HepG2 (cell line): ENCODE measurements around the gene ZNF440. TPM values are rescaled to one million over a fixed set of nuclear protein-coding genes. Genes with fewer than 3 reads are reported as not detected.
A peak's percentile ranks its signal among the peaks of the same experiment; 100 is the strongest.

Experiments used
- CREB1 ChIP-seq, 2 experiments: fragments of 450-650 bp in 1 of 2; IDR thresholded peaks; 2 replicates each; pipeline ENCODE4 v1.6.1; 2016 to 2017; ENCODE audit warnings: control low read depth in 1 of 2, mild to moderate bottlenecking in 1 of 2, missing compliant biosample characterization in 1 of 2, missing genetic modification characterization in 1 of 2
- DR1 ChIP-seq: sonication (generic); formaldehyde crosslinking; IDR thresholded peaks from 2 replicates; pipeline ENCODE4 v1.8.0; 2021; ENCODE audit warnings: mild to moderate bottlenecking, missing genetic modification reagents, inconsistent platforms
- EED ChIP-seq: sonication (generic); formaldehyde crosslinking; IDR thresholded peaks from 2 replicates; pipeline ENCODE4 v1.5.0; 2020; ENCODE audit warnings: mild to moderate bottlenecking, missing genetic modification reagents
- HOMEZ ChIP-seq: IDR thresholded peaks from 2 replicates; pipeline ENCODE4 v1.6.1; 2016; ENCODE audit warnings: low read depth
- MTF1 ChIP-seq: sonication (generic); formaldehyde crosslinking; IDR thresholded peaks from 2 replicates; pipeline ENCODE4 v1.5.0; 2020; ENCODE audit warnings: missing genetic modification reagents
- PRPF4 ChIP-seq: fragments of 200-400 bp; formaldehyde crosslinking; IDR thresholded peaks from 2 replicates; pipeline ENCODE4 v1.6.1; 2016; ENCODE audit warnings: low read length, low read depth; ENCODE audit not compliant: poor library complexity, severe bottlenecking
- SNAI1 ChIP-seq: sonication (generic); formaldehyde crosslinking; IDR thresholded peaks from 2 replicates; pipeline ENCODE4 v1.5.0; 2020; ENCODE audit warnings: mild to moderate bottlenecking, missing genetic modification reagents, borderline replicate concordance
- SNRNP70 ChIP-seq: fragments of 200-400 bp; formaldehyde crosslinking; IDR thresholded peaks from 2 replicates; pipeline ENCODE4 v1.6.1; 2017; ENCODE audit warnings: mild to moderate bottlenecking, low read depth, low read length, moderate library complexity
- TBP ChIP-seq: sonication (generic); formaldehyde crosslinking; IDR thresholded peaks from 2 replicates; pipeline ENCODE4 v1.5.0; 2020; ENCODE audit warnings: missing genetic modification reagents
- THYN1 ChIP-seq: sonication (generic); formaldehyde crosslinking; IDR thresholded peaks from 2 replicates; pipeline ENCODE4 v1.8.1; 2023; ENCODE audit warnings: low read depth, mild to moderate bottlenecking, moderate library complexity, missing genetic modification reagents, borderline replicate concordance
- XBP1 ChIP-seq: sonication (generic); formaldehyde crosslinking; IDR thresholded peaks from 2 replicates; pipeline ENCODE4 v1.5.0; 2020; ENCODE audit warnings: missing genetic modification reagents
- ZNF343 ChIP-seq: sonication (generic); formaldehyde crosslinking; IDR thresholded peaks from 2 replicates; pipeline ENCODE4 v1.4.0; 2020; ENCODE audit warnings: mild to moderate bottlenecking, missing genetic modification reagents
- ZNF431 ChIP-seq: sonication (generic); formaldehyde crosslinking; IDR thresholded peaks from 2 replicates; pipeline ENCODE4 v1.9.0; 2022; ENCODE audit warnings: missing genetic modification reagents, low read depth, mild to moderate bottlenecking, borderline replicate concordance
- ZNF574 ChIP-seq: sonication (generic); formaldehyde crosslinking; IDR thresholded peaks from 2 replicates; pipeline ENCODE4 v1.4.0; 2020; ENCODE audit warnings: missing genetic modification reagents
- ZNF652 ChIP-seq: IDR thresholded peaks from 2 replicates; pipeline ENCODE4 v1.6.1; 2016; ENCODE audit warnings: low read depth, borderline replicate concordance
- ZNF780A ChIP-seq: sonication (generic); formaldehyde crosslinking; IDR thresholded peaks from 2 replicates; pipeline ENCODE4 v1.8.0; 2022; ENCODE audit warnings: mild to moderate bottlenecking, missing genetic modification reagents, moderate library complexity
- ZNF816 ChIP-seq: sonication (generic); formaldehyde crosslinking; IDR thresholded peaks from 2 replicates; pipeline ENCODE4 v1.8.0; 2022; ENCODE audit warnings: missing genetic modification reagents, mild to moderate bottlenecking, borderline replicate concordance
- polyA plus RNA-seq, 8 experiments: library from polyadenylated mRNA; depleted of rRNA in 3 of 8; stranded (reverse) in 7 of 8; unstranded in 1 of 8; fragments of >200 nt; fragmentation: Illumina TruSeq in 4 of 8; extraction: Trizol in 4 of 8; gene quantifications; 2 replicates each; pipeline versions ENCODE4 v1.2.1 to v1.2.3, GENCODE V29; 2011 to 2016; ENCODE audit warnings: low read depth in 4 of 8, missing spikeins in 1 of 8, mixed read lengths in 1 of 8; ENCODE audit not compliant: insufficient read depth in 1 of 8
- total RNA-seq, 5 experiments: library from RNA; depleted of rRNA; stranded (reverse); fragments of >200 nt; fragmentation: Illumina TruSeq; extraction: Trizol; gene quantifications; 2 replicates each; pipeline ENCODE4 v1.2.3, GENCODE V29; 2016; ENCODE audit warnings: low read depth in 1 of 5
- TF ChIP-seq, protein P1 (sequence below): sonication (generic); formaldehyde crosslinking; IDR thresholded peaks from 2 replicates; pipeline ENCODE4 v1.8.1; 2023; ENCODE audit warnings: mild to moderate bottlenecking, missing genetic modification reagents
- TF ChIP-seq, protein P2 (sequence below): sonication (generic); formaldehyde crosslinking; IDR thresholded peaks from 2 replicates; pipeline ENCODE4 v1.4.0; 2020; ENCODE audit warnings: missing genetic modification reagents
- TF ChIP-seq, protein P3 (sequence below): sonication (generic); formaldehyde crosslinking; IDR thresholded peaks from 2 replicates; pipeline ENCODE4 v1.5.0; 2020; ENCODE audit warnings: missing genetic modification reagents

The ZNF440 gene
- total and polyA plus RNA-seq, 2 of the 13 experiments (the other 11 are each of a cell fraction or from before 2014, with no cell fraction given): 2.7 to 12.4 TPM

DNA sequence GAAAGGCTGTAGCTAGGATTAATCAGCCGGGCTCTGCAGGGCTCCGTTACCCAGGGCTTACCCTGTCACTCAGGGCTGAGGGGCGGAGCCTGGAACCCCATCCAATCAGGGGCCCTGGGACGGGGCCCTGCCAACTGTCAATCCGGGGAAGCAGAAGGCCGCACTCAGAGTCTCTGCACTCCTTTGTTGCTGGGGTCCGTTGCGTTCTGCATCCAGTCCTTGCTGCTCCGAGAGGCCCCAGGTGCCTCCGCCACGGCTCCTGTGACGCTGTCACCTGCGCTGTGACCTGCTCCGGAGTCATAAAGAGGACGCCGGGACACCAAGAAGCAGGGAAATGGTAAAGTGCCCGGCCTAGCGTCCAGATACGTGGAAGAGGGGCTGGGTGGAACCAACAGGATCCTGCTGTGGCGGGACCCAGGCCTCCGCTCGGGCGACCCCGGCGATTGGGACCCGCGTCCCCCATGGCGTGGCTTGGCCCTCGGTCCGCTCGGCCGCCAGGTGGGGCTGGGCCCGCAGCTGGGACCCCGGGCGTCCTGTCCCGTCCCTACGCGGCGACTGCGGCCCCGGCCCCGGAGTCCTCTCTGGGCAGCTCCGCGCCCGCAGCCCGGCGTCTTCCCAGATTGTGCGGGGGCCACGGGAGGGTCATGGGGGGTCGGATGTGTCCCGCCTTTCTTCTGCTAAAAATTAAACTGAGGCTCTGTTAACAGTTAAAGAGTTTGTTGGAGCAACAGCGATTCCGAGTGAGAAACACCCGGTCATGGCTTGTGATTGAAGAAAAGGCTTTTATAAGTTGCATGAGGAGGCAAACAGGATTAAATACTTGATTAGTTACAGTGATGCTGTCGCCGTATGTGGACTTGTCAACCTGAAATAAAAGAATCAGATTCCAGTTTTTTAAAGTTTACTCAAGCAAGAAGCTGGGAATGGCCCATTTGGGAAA is 15.4 kb upstream of the ZNF440 start, which contains the start of gene ZNF491 (continued):
- TF ChIP-seq ZNF574 (CRISPR knock-in tag): peak; percentile 94
- TF ChIP-seq EED: no peak
- no peak for TF ChIP-seq ZNF816
- TF ChIP-seq DR1 (CRISPR knock-in tag): 0 out of 2 replicates have a peak, but pooled peaks have one; percentile 35
- TF ChIP-seq XBP1 (CRISPR knock-in tag): no peak
- TF ChIP-seq ZNF431 (CRISPR knock-in tag): no peak
- no peak for TF ChIP-seq ZNF343 (CRISPR knock-in tag)
- no peak for TF ChIP-seq ZNF652 (CRISPR knock-in tag)
- no peak for TF ChIP-seq HOMEZ
- TF ChIP-seq MTF1 (CRISPR knock-in tag): no peak
- no peak for TF ChIP-seq THYN1 (CRISPR knock-in tag)
- TF ChIP-seq PRPF4: no peak
- TF ChIP-seq, protein P1, sequence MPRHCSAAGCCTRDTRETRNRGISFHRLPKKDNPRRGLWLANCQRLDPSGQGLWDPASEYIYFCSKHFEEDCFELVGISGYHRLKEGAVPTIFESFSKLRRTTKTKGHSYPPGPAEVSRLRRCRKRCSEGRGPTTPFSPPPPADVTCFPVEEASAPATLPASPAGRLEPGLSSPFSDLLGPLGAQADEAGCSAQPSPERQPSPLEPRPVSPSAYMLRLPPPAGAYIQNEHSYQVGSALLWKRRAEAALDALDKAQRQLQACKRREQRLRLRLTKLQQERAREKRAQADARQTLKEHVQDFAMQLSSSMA (CRISPR knock-in tag): peak; percentile 53; the same call in 1 of the 2 replicates
- TF ChIP-seq, protein P2, sequence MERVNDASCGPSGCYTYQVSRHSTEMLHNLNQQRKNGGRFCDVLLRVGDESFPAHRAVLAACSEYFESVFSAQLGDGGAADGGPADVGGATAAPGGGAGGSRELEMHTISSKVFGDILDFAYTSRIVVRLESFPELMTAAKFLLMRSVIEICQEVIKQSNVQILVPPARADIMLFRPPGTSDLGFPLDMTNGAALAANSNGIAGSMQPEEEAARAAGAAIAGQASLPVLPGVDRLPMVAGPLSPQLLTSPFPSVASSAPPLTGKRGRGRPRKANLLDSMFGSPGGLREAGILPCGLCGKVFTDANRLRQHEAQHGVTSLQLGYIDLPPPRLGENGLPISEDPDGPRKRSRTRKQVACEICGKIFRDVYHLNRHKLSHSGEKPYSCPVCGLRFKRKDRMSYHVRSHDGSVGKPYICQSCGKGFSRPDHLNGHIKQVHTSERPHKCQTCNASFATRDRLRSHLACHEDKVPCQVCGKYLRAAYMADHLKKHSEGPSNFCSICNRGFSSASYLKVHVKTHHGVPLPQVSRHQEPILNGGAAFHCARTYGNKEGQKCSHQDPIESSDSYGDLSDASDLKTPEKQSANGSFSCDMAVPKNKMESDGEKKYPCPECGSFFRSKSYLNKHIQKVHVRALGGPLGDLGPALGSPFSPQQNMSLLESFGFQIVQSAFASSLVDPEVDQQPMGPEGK (CRISPR knock-in tag): no peak
- no peak for TF ChIP-seq SNAI1
- no peak; the same call in 1 of the 2 replicates for TF ChIP-seq CREB1 (IDR thresholded peaks at IDR 0.05)
- TF ChIP-seq CREB1 (CRISPR knock-in tag; IDR thresholded peaks at IDR 0.05): 0 out of 2 replicates have a peak, but pooled peaks have one; percentile 16
- no peak for TF ChIP-seq TBP (CRISPR knock-in tag)
- no peak for TF ChIP-seq SNRNP70
- TF ChIP-seq ZNF780A: no peak
- TF ChIP-seq, protein P3, sequence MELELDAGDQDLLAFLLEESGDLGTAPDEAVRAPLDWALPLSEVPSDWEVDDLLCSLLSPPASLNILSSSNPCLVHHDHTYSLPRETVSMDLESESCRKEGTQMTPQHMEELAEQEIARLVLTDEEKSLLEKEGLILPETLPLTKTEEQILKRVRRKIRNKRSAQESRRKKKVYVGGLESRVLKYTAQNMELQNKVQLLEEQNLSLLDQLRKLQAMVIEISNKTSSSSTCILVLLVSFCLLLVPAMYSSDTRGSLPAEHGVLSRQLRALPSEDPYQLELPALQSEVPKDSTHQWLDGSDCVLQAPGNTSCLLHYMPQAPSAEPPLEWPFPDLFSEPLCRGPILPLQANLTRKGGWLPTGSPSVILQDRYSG (CRISPR knock-in tag): no peak
